Activated T-helper 17 cell treated with anti-CD3 and anti-CD28 coated beads, Interleukin-2, amount 50 U/mL, for 72 hours (primary cell): Measurements from ENCODE around the gene DRC1. TPM values are rescaled to one million over a fixed set of nuclear protein-coding genes. Genes with fewer than 3 reads are reported as not detected.

Source experiments
- ATAC-seq: fragments of 150-1000 bp; cut with Tn5 transposase; replicated peaks from 2 replicates; pipeline ENCODE4 v1.10.0; 2021; ENCODE audit warnings: mild to moderate bottlenecking, moderate library complexity
- H3K27ac Mint-ChIP-seq: one replicate; pipeline ENCODE4 v1.8.0; 2022; ENCODE audit warnings: mixed read lengths
- H3K27me3 Mint-ChIP-seq: one replicate; pipeline ENCODE4 v1.8.0; 2022; ENCODE audit warnings: mixed read lengths
- H3K36me3 Mint-ChIP-seq: one replicate; pipeline ENCODE4 v1.8.0; 2022; ENCODE audit warnings: low read depth, mild to moderate bottlenecking, mixed read lengths
- H3K4me1 Mint-ChIP-seq: one replicate; pipeline ENCODE4 v1.8.0; 2022; ENCODE audit warnings: mixed read lengths
- H3K4me3 Mint-ChIP-seq: one replicate; pipeline ENCODE4 v1.8.0; 2022; ENCODE audit warnings: mild to moderate bottlenecking, mixed read lengths
- H3K9me3 Mint-ChIP-seq: one replicate; pipeline ENCODE4 v1.8.0; 2022; ENCODE audit warnings: mixed read lengths
- total RNA-seq, 2 donors: library from RNA; stranded (reverse); gene quantifications; one replicate each; pipeline ENCODE4 v1.2.3, GENCODE V29; 2022

The DRC1 gene
- total RNA-seq, 2 donors from 2014 or later, result not detected

- H3K27ac Mint-ChIP-seq, result no peak overlapping the region
- H3K4me1 Mint-ChIP-seq, result peaks cover 6% of the 10 kb centered on the region
- no peaks in the 10 kb centered on the region for H3K36me3 Mint-ChIP-seq
- H3K27me3 Mint-ChIP-seq, result peaks cover 5% of the 10 kb centered on the region
- no peaks in the 10 kb centered on the region for H3K9me3 Mint-ChIP-seq
- no peak overlapping the region for H3K4me3 Mint-ChIP-seq
- no peak for ATAC-seq
These were observed 12.6 kb downstream of the DRC1 start for GRCh38 chr2:26414311-26414710.

GRCh38 chr2:26421961-26422360, 20.2 kb downstream of the DRC1 start:
- ATAC-seq, result no peak
- Mint-ChIP-seq H3K4me1 (no peaks in the 10 kb centered on the region), H3K36me3 (no peaks in the 10 kb centered on the region), H3K4me3 (no peak overlapping the region), H3K27ac (no peak overlapping the region), H3K9me3 (no peaks in the 10 kb centered on the region), H3K27me3 (peaks cover 10% of the 10 kb centered on the region)

- no peaks in the 10 kb centered on the region for H3K36me3 Mint-ChIP-seq
- H3K4me3 Mint-ChIP-seq, result no peak overlapping the region
- ATAC-seq, result no peak
- no peaks in the 10 kb centered on the region for H3K9me3 Mint-ChIP-seq
- H3K27me3 Mint-ChIP-seq, result peaks cover 7% of the 10 kb centered on the region
- H3K4me1 Mint-ChIP-seq, result no peaks in the 10 kb centered on the region
- H3K27ac Mint-ChIP-seq, result no peak overlapping the region
These were observed 21.4 kb downstream of the DRC1 start for GRCh38 chr2:26422947-26423629.

- H3K27me3 Mint-ChIP-seq, result peaks cover 5% of the 10 kb centered on the region
- no peaks in the 10 kb centered on the region for H3K4me1 Mint-ChIP-seq
- H3K27ac Mint-ChIP-seq, result no peak overlapping the region
- no peaks in the 10 kb centered on the region for H3K9me3 Mint-ChIP-seq
- ATAC-seq, result no peak
- H3K36me3 Mint-ChIP-seq, result no peaks in the 10 kb centered on the region
- no peak overlapping the region for H3K4me3 Mint-ChIP-seq
These were observed 22.0 kb downstream of the DRC1 start for GRCh38 chr2:26423750-26424149.

GRCh38 chr2:26424221-26424620, 22.5 kb downstream of the DRC1 start:
- H3K27ac Mint-ChIP-seq, result no peak overlapping the region
- H3K27me3 Mint-ChIP-seq, result peaks cover 5% of the 10 kb centered on the region
- no peaks in the 10 kb centered on the region for H3K4me1 Mint-ChIP-seq
- no peak for ATAC-seq
- no peaks in the 10 kb centered on the region for H3K9me3 Mint-ChIP-seq
- no peaks in the 10 kb centered on the region for H3K36me3 Mint-ChIP-seq
- no peak overlapping the region for H3K4me3 Mint-ChIP-seq

GRCh38 chr2:26428846-26429245, 27.1 kb downstream of the DRC1 start:
- no peak for ATAC-seq
- Mint-ChIP-seq H3K4me1 (no peaks in the 10 kb centered on the region), H3K27ac (no peak overlapping the region), H3K9me3 (no peaks in the 10 kb centered on the region), H3K36me3 (no peaks in the 10 kb centered on the region), H3K4me3 (no peak overlapping the region), H3K27me3 (peaks cover 8% of the 10 kb centered on the region)

- H3K36me3 Mint-ChIP-seq, result no peaks in the 10 kb centered on the region
- ATAC-seq, result no peak
- no peaks in the 10 kb centered on the region for H3K4me1 Mint-ChIP-seq
- H3K27ac Mint-ChIP-seq, result no peak overlapping the region
- no peaks in the 10 kb centered on the region for H3K9me3 Mint-ChIP-seq
- peaks cover 8% of the 10 kb centered on the region for H3K27me3 Mint-ChIP-seq
- no peak overlapping the region for H3K4me3 Mint-ChIP-seq
These were observed 28.3 kb downstream of the DRC1 start for GRCh38 chr2:26429779-26430578.

GRCh38 chr2:26430826-26431225, 29.1 kb downstream of the DRC1 start:
- no peak overlapping the region for H3K27ac Mint-ChIP-seq
- H3K27me3 Mint-ChIP-seq, result peaks cover 8% of the 10 kb centered on the region
- no peaks in the 10 kb centered on the region for H3K36me3 Mint-ChIP-seq
- no peaks in the 10 kb centered on the region for H3K4me1 Mint-ChIP-seq
- no peak for ATAC-seq
- no peaks in the 10 kb centered on the region for H3K9me3 Mint-ChIP-seq
- H3K4me3 Mint-ChIP-seq, result no peak overlapping the region

GRCh38 chr2:26432363-26432762, 30.6 kb downstream of the DRC1 start:
- no peak overlapping the region for H3K27ac Mint-ChIP-seq
- H3K27me3 Mint-ChIP-seq, result peaks cover 8% of the 10 kb centered on the region
- no peak for ATAC-seq
- H3K9me3 Mint-ChIP-seq, result no peaks in the 10 kb centered on the region
- no peak overlapping the region for H3K4me3 Mint-ChIP-seq
- no peaks in the 10 kb centered on the region for H3K4me1 Mint-ChIP-seq
- no peaks in the 10 kb centered on the region for H3K36me3 Mint-ChIP-seq

GRCh38 chr2:26432859-26433258, 31.1 kb downstream of the DRC1 start:
- Mint-ChIP-seq H3K36me3 (no peaks in the 10 kb centered on the region), H3K4me1 (no peaks in the 10 kb centered on the region), H3K27ac (no peak overlapping the region), H3K4me3 (no peak overlapping the region), H3K9me3 (no peaks in the 10 kb centered on the region), H3K27me3 (peaks cover 8% of the 10 kb centered on the region)
- no peak for ATAC-seq

GRCh38 chr2:26435106-26435505, 33.4 kb downstream of the DRC1 start:
- Mint-ChIP-seq H3K4me3 (no peak overlapping the region), H3K9me3 (no peaks in the 10 kb centered on the region), H3K27ac (no peak overlapping the region), H3K4me1 (no peaks in the 10 kb centered on the region), H3K36me3 (no peaks in the 10 kb centered on the region), H3K27me3 (peaks cover 4% of the 10 kb centered on the region)
- ATAC-seq, result no peak

GRCh38 chr2:26438526-26438925, 36.8 kb downstream of the DRC1 start:
- Mint-ChIP-seq H3K27me3 (no peaks in the 10 kb centered on the region), H3K27ac (no peak overlapping the region), H3K4me3 (no peak overlapping the region), H3K9me3 (no peaks in the 10 kb centered on the region), H3K4me1 (no peaks in the 10 kb centered on the region), H3K36me3 (no peaks in the 10 kb centered on the region)
- no peak for ATAC-seq

GRCh38 chr2:26438926-26439325, 37.2 kb downstream of the DRC1 start:
- Mint-ChIP-seq H3K27me3 (no peaks in the 10 kb centered on the region), H3K27ac (no peak overlapping the region), H3K4me1 (no peaks in the 10 kb centered on the region), H3K4me3 (no peak overlapping the region), H3K36me3 (no peaks in the 10 kb centered on the region), H3K9me3 (no peaks in the 10 kb centered on the region)
- no peak for ATAC-seq

GRCh38 chr2:26442301-26442700, 40.6 kb downstream of the DRC1 start:
- no peak for ATAC-seq
- Mint-ChIP-seq H3K27ac (no peak overlapping the region), H3K4me3 (no peak overlapping the region), H3K27me3 (no peaks in the 10 kb centered on the region), H3K36me3 (no peaks in the 10 kb centered on the region), H3K4me1 (no peaks in the 10 kb centered on the region), H3K9me3 (no peaks in the 10 kb centered on the region)

GRCh38 chr2:26442707-26443106, 41.0 kb downstream of the DRC1 start:
- no peaks in the 10 kb centered on the region for H3K4me1 Mint-ChIP-seq
- ATAC-seq, result no peak
- H3K36me3 Mint-ChIP-seq, result no peaks in the 10 kb centered on the region

More at GRCh38 chr2:26442707-26443106, 41.0 kb downstream of the DRC1 start:
- no peak overlapping the region for H3K27ac Mint-ChIP-seq
- no peak overlapping the region for H3K4me3 Mint-ChIP-seq
- H3K9me3 Mint-ChIP-seq, result no peaks in the 10 kb centered on the region
- no peaks in the 10 kb centered on the region for H3K27me3 Mint-ChIP-seq
